IMR-90 (cell line): ENCODE results near the gene LRRC4. TPM values are rescaled to one million over a fixed set of nuclear protein-coding genes. Genes with fewer than 3 reads are reported as not detected.

Experiments used
- ATAC-seq: fragments of 200-7000 bp; cut with Tn5 transposase; 2 replicates; pipeline ENCODE4 v1.9.1; 2020; ENCODE audit warnings: low read depth, mild to moderate bottlenecking, moderate library complexity
- BruUV-seq: library from RNA; stranded (reverse); fragments of 400-500 nt; replicated peaks from 2 replicates; lab custom pipeline; 2021; lab: Mats Ljungman, UMichigan
- CTCF ChIA-PET: fragments of 300-600 bp; formaldehyde crosslinking; extraction: SDS; loops from one replicate; lab custom pipeline; 2021; ENCODE audit warnings: antibody characterized with exemption; lab: Yijun Ruan, JAX
- POLR2A ChIA-PET: fragments of 300-600 bp; sonication (Branson Sonifier 250); formaldehyde crosslinking; loops from one replicate; lab custom pipeline; 2022; ENCODE audit warnings: antibody characterized with exemption; ENCODE audit not compliant: unreplicated experiment; lab: Charles Lee
- DNase-seq: peaks from one replicate; pipeline ENCODE4 v3.0.0; 2013
- H2AFZ ChIP-seq: replicated peaks from 2 replicates; pipeline ENCODE3; 2013; ENCODE audit warnings: low read length, mild to moderate bottlenecking; ENCODE audit not compliant: poor library complexity
- H2AK5ac ChIP-seq: 2 replicates; pipeline ENCODE4 v1.6.1; 2013; ENCODE audit warnings: low read depth, low read length, inconsistent platforms
- H2AK9ac ChIP-seq: replicated peaks from 2 replicates; pipeline ENCODE3; 2013; ENCODE audit warnings: mild to moderate bottlenecking, low read depth, low read length, moderate library complexity; ENCODE audit not compliant: poor library complexity
- H2BK120ac ChIP-seq: 2 replicates; pipeline ENCODE4 v1.6.1; 2013; ENCODE audit warnings: low read depth, low read length, inconsistent platforms
- H2BK15ac ChIP-seq: 3 replicates; pipeline ENCODE4 v1.6.1; 2013; ENCODE audit warnings: low read depth, low read length, inconsistent platforms
- H2BK20ac ChIP-seq: 2 replicates; pipeline ENCODE4 v1.6.1; 2013; ENCODE audit warnings: low read depth, mild to moderate bottlenecking, inconsistent platforms, low read length, moderate library complexity
- H2BK5ac ChIP-seq: 2 replicates; pipeline ENCODE4 v1.6.1; 2013; ENCODE audit warnings: mild to moderate bottlenecking, low read depth, low read length, inconsistent platforms; ENCODE audit not compliant: poor library complexity, severe bottlenecking
- H3K14ac ChIP-seq: replicated peaks from 2 replicates; pipeline ENCODE4 v1.6.1; 2013; ENCODE audit warnings: low read depth, low read length, inconsistent platforms
- H3K18ac ChIP-seq: 2 replicates; pipeline ENCODE4 v1.6.1; 2013; ENCODE audit warnings: low read depth, low read length, control low read depth
- H3K23ac ChIP-seq: 2 replicates; pipeline ENCODE4 v1.6.1; 2013; ENCODE audit warnings: low read depth, low read length, inconsistent platforms
- H3K27ac ChIP-seq: 2 replicates; pipeline ENCODE4 v1.5.1; 2013; ENCODE audit warnings: mild to moderate bottlenecking, control low read depth, low read length; ENCODE audit not compliant: insufficient read depth
- H3K27me3 ChIP-seq: 2 replicates; pipeline ENCODE4 v1.6.1; 2013; ENCODE audit warnings: low read length; ENCODE audit not compliant: control insufficient read depth, insufficient read depth
- H3K36me3 ChIP-seq: 2 replicates; pipeline ENCODE4 v1.6.1; 2013; ENCODE audit warnings: low read length, mixed read lengths; ENCODE audit not compliant: control insufficient read depth, insufficient read depth
- H3K4ac ChIP-seq: 2 replicates; pipeline ENCODE4 v1.6.1; 2013; ENCODE audit warnings: low read depth, low read length, inconsistent platforms
- H3K4me1 ChIP-seq: 2 replicates; pipeline ENCODE4 v1.6.1; 2013; ENCODE audit warnings: low read length, mixed read lengths; ENCODE audit not compliant: control insufficient read depth, insufficient read depth
- H3K4me2 ChIP-seq: 2 replicates; pipeline ENCODE4 v1.6.1; 2013; ENCODE audit warnings: low read depth, mild to moderate bottlenecking, control low read depth, low read length, moderate library complexity
- H3K4me3 ChIP-seq: 2 replicates; pipeline ENCODE4 v1.5.1; 2013; ENCODE audit warnings: low read depth, mild to moderate bottlenecking, control low read depth, low read length, moderate library complexity; ENCODE audit not compliant: insufficient read depth
- H3K56ac ChIP-seq: 2 replicates; pipeline ENCODE4 v1.6.1; 2013; ENCODE audit warnings: low read length, inconsistent platforms; ENCODE audit not compliant: insufficient read depth; ENCODE audit errors: extremely low read depth
- H3K79me1 ChIP-seq, 2 experiments: 2 replicates each; pipeline ENCODE4 v1.6.1; 2013; ENCODE audit warnings: low read length in 2 of 2, inconsistent platforms in 1 of 2, low read depth in 1 of 2
- H3K9ac ChIP-seq: 2 replicates; pipeline ENCODE4 v1.6.1; 2013; ENCODE audit warnings: low read depth, low read length, control low read depth
- H3K9me1 ChIP-seq: 2 replicates; pipeline ENCODE4 v1.6.1; 2013; ENCODE audit warnings: low read length, inconsistent platforms; ENCODE audit not compliant: insufficient read depth
- H3K9me3 ChIP-seq: 2 replicates; pipeline ENCODE4 v1.6.1; 2013; ENCODE audit warnings: low read length; ENCODE audit not compliant: control insufficient read depth, insufficient read depth
- H4K20me1 ChIP-seq: 2 replicates; pipeline ENCODE4 v1.6.1; 2013; ENCODE audit warnings: low read length, inconsistent platforms; ENCODE audit not compliant: insufficient read depth
- H4K5ac ChIP-seq: 2 replicates; pipeline ENCODE4 v1.6.1; 2013; ENCODE audit warnings: mild to moderate bottlenecking, low read depth, low read length, control low read depth
- H4K8ac ChIP-seq, 2 experiments: 2 replicates each; pipeline ENCODE4 v1.6.1; 2013; ENCODE audit warnings: low read depth in 2 of 2, low read length in 2 of 2, control low read depth in 1 of 2, inconsistent platforms in 1 of 2
- H4K91ac ChIP-seq: 2 replicates; pipeline ENCODE4 v1.6.1; 2013; ENCODE audit warnings: low read depth, low read length, inconsistent platforms; ENCODE audit not compliant: insufficient read depth
- BHLHE40 ChIP-seq: fragments of 150-350 bp; IDR thresholded peaks from 2 replicates; pipeline ENCODE4 v1.6.1; 2016; ENCODE audit warnings: mild to moderate bottlenecking, low read depth, low read length
- CEBPB ChIP-seq: IDR thresholded peaks from 2 replicates; pipeline ENCODE4 v1.6.1; 2012; ENCODE audit warnings: low read depth, low read length, improper control_type of control experiment
- CHD1 ChIP-seq: IDR thresholded peaks from 2 replicates; pipeline ENCODE4 v1.6.1; 2012; ENCODE audit warnings: low read depth, low read length, improper control_type of control experiment
- CTCF ChIP-seq: conservative IDR thresholded peaks from 2 replicates; pipeline ENCODE4 v1.5.1; 2012; ENCODE audit warnings: mild to moderate bottlenecking, low read depth, low read length, improper control_type of control experiment
- FOS ChIP-seq: fragments of 150-350 bp; IDR thresholded peaks from 2 replicates; pipeline ENCODE4 v1.6.1; 2016; ENCODE audit warnings: low read depth, low read length
- MAFK ChIP-seq: IDR thresholded peaks from 2 replicates; pipeline ENCODE4 v1.6.1; 2012; ENCODE audit warnings: low read depth, low read length, improper control_type of control experiment
- MAZ ChIP-seq: IDR thresholded peaks from 2 replicates; pipeline ENCODE4 v1.6.1; 2012; ENCODE audit warnings: low read depth, mild to moderate bottlenecking, low read length, improper control_type of control experiment, moderate library complexity, borderline replicate concordance
- MXI1 ChIP-seq: IDR thresholded peaks from 2 replicates; pipeline ENCODE4 v1.6.1; 2012; ENCODE audit warnings: low read depth, mild to moderate bottlenecking, low read length, moderate library complexity, borderline replicate concordance
- NFE2L2 ChIP-seq: fragments of 150-350 bp; IDR thresholded peaks from 2 replicates; pipeline ENCODE4 v1.6.1; 2016; ENCODE audit warnings: low read depth, mild to moderate bottlenecking, low read length
- POLR2A ChIP-seq: IDR thresholded peaks from 2 replicates; pipeline ENCODE4 v1.6.1; 2012; ENCODE audit warnings: mild to moderate bottlenecking, low read depth, low read length
- RAD21 ChIP-seq: IDR thresholded peaks from 2 replicates; pipeline ENCODE4 v1.6.1; 2012; ENCODE audit warnings: low read length, improper control_type of control experiment
- RCOR1 ChIP-seq: IDR thresholded peaks from 2 replicates; pipeline ENCODE4 v1.6.1; 2012; ENCODE audit warnings: mild to moderate bottlenecking, low read length, improper control_type of control experiment; ENCODE audit not compliant: insufficient replicate concordance
- RFX5 ChIP-seq: IDR thresholded peaks from 2 replicates; pipeline ENCODE4 v1.8.0; 2012; ENCODE audit warnings: low read depth, mild to moderate bottlenecking, low read length, moderate library complexity
- SMC3 ChIP-seq: fragments of 150-350 bp; IDR thresholded peaks from 2 replicates; pipeline ENCODE4 v1.6.1; 2016; ENCODE audit warnings: low read depth, mild to moderate bottlenecking, antibody characterized with exemption, low read length, moderate library complexity
- USF2 ChIP-seq: fragments of 150-350 bp; IDR thresholded peaks from 2 replicates; pipeline ENCODE4 v1.6.1; 2017; ENCODE audit warnings: mild to moderate bottlenecking, antibody characterized with exemption, low read length, low read depth
- WGBS, 2 experiments: methylation state at CpG; one replicate each; pipeline versions ENCODE4 v1.1.5 to v1.1.7; 2013; ENCODE audit warnings: missing lambda C conversion rate in 2 of 2; ENCODE audit not compliant: insufficient read length in 1 of 2; ENCODE audit errors: extremely low coverage in 2 of 2; 5-methylcytosine and 5-hydroxymethylcytosine counted together
- dilution Hi-C: fragments of 300-500 bp; cut with HindIII; formaldehyde crosslinking; loops from one replicate; pipeline ENCODE4 v1.14.3; 2018; ENCODE audit warnings: low sequenced_read_pairs; ENCODE audit not compliant: unreplicated experiment
- in situ Hi-C: fragments of 300-500 bp; cut with MboI; formaldehyde crosslinking; loops from 3 replicates; pipeline ENCODE4 v1.14.3; 2019; ENCODE audit warnings: low sequenced_read_pairs, inconsistent platforms, mixed read lengths
- intact Hi-C: fragments of 100-400 bp; cut with micrococcal nuclease; formaldehyde crosslinking; loops from 2 replicates; pipeline ENCODE4 v1.10.0; 2022
- polyA plus RNA-seq, 3 experiments: library from polyadenylated mRNA; depleted of rRNA; stranded (reverse); fragments of >200 nt; gene quantifications; 2 replicates each; pipeline ENCODE4 v1.2.3, GENCODE V29; 2012; ENCODE audit warnings: low replicate concordance in 1 of 3
- total RNA-seq: library from RNA; depleted of rRNA; stranded (reverse); fragments of >200 nt; gene quantifications from 2 replicates; pipeline ENCODE4 v1.2.3, GENCODE V29; 2012
- TF ChIP-seq, protein P1 (sequence below): fragments of 150-350 bp; IDR thresholded peaks from 2 replicates; pipeline ENCODE4 v1.6.1; 2016; ENCODE audit warnings: low read depth, mild to moderate bottlenecking, low read length, moderate library complexity, borderline replicate concordance

LRRC4 gene
- total and polyA plus RNA-seq, 2 of the 4 experiments (the other 2 are of a cell fraction) = 0.54 to 0.55 TPM

DNA sequence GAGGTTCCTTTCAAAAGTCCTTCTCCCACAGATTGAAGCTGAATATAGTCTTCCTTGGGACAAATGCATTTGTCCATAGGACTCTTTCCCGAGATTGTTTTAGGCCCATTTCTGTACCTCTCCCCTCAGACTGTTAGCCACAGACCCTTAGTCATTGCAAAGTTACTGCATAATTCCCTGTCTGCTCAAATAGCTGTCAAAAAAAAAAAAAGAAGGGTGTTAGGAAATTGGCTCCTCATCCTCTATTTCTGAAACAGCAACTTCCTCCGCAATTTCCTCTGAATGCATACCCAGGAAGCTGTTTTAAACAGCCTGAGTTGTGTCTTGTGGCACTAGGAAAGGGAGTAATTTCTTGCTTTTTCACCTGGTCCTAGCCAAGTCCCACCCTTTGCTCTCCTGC lies 5.4 kb downstream of the LRRC4 start:
- no peak overlapping the region for H3K23ac ChIP-seq
- no peak overlapping the region for H2AK9ac ChIP-seq
- H3K4me1 ChIP-seq = peaks cover 16% of the 10 kb centered on the region
- H2AK5ac ChIP-seq = no peak overlapping the region
- ChIA-PET POLR2A (no interaction called here), CTCF (interaction anchor here (0.6 to 1.2 kb wide), 2 partner anchors 9 to 162 kb away, joined by 3 to 4 read pairs; no protein-coding TSS in a partner anchor)
- H3K4me2 ChIP-seq = no peak overlapping the region
- dilution Hi-C loops (no loop called here), in situ Hi-C loops (no loop called here), intact Hi-C loops (no loop called here)
- peaks cover 6% of the 10 kb centered on the region for H3K36me3 ChIP-seq
- H3K9me3 ChIP-seq = no peaks in the 10 kb centered on the region
- H2BK20ac ChIP-seq = no peak overlapping the region
- no peak overlapping the region for H3K4me3 ChIP-seq
- no peak overlapping the region for H3K9ac ChIP-seq
- BruUV-seq = no TSS peak
- no peak overlapping the region for H3K27ac ChIP-seq
- H3K18ac ChIP-seq = no peak overlapping the region
- H3K9me1 ChIP-seq = peaks cover 35% of the 10 kb centered on the region
- no peak overlapping the region for H3K14ac ChIP-seq
- H4K20me1 ChIP-seq = peaks cover 77% of the 10 kb centered on the region
- H4K91ac ChIP-seq = no peak overlapping the region
- H3K27me3 ChIP-seq = no peaks in the 10 kb centered on the region
- no peak overlapping the region for H4K5ac ChIP-seq
- DNase-seq (no peak), ATAC-seq (no peak)
- 100% methylated on average over 1 of the region's 2 CpGs; no CpG with 5 or more reads in 1 of the 2 experiments for whole genome bisulfite sequencing, 2 experiments
- H2BK5ac ChIP-seq = no peak overlapping the region
- no peak for TF ChIP-seq SMC3
- TF ChIP-seq BHLHE40 = no peak
- no peak for TF ChIP-seq RAD21
- no peak for TF ChIP-seq RFX5
- no peak for TF ChIP-seq MXI1
- no peak for TF ChIP-seq CTCF
- TF ChIP-seq USF2 = no peak
- TF ChIP-seq CEBPB = no peak
- TF ChIP-seq MAZ = no peak
- TF ChIP-seq NFE2L2 = no peak
- no peak for TF ChIP-seq CHD1
- TF ChIP-seq MAFK = no peak
- no peak for TF ChIP-seq POLR2A
- TF ChIP-seq RCOR1 = no peak
- TF ChIP-seq, protein P1, sequence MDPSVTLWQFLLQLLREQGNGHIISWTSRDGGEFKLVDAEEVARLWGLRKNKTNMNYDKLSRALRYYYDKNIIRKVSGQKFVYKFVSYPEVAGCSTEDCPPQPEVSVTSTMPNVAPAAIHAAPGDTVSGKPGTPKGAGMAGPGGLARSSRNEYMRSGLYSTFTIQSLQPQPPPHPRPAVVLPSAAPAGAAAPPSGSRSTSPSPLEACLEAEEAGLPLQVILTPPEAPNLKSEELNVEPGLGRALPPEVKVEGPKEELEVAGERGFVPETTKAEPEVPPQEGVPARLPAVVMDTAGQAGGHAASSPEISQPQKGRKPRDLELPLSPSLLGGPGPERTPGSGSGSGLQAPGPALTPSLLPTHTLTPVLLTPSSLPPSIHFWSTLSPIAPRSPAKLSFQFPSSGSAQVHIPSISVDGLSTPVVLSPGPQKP = no peak
- no peak for TF ChIP-seq FOS
- no peak overlapping the region for H2BK120ac ChIP-seq
- H2BK15ac ChIP-seq = no peak overlapping the region
- peaks cover 53 to 81% of the 10 kb centered on the region in 2 experiments for H3K79me1 ChIP-seq
- H3K4ac ChIP-seq = no peak overlapping the region
- no peak overlapping the region for H2AFZ ChIP-seq
- H4K8ac ChIP-seq = no peak overlapping the region
- no peak overlapping the region for H3K56ac ChIP-seq
